H1 (cell line): ENCODE measurements around the gene GRAMD1B. TPM values are rescaled to one million over a fixed set of nuclear protein-coding genes. Genes with fewer than 3 reads are reported as not detected.

ENCODE experiments used
- CTCF ChIA-PET: fragments of 300-600 bp; sonication (Branson Sonifier 250); formaldehyde crosslinking; loops from one replicate; lab custom pipeline; 2021; ENCODE audit not compliant: partially characterized antibody; lab: Charles Lee
- POLR2A ChIA-PET: fragments of 300-600 bp; sonication (Branson Sonifier 250); formaldehyde crosslinking; loops from one replicate; lab custom pipeline; 2021; ENCODE audit warnings: inconsistent platforms; ENCODE audit not compliant: partially characterized antibody; lab: Charles Lee
- DNase-seq, 2 experiments: peaks; one replicate each; pipeline versions ENCODE4 v3.0.0 to v3.0.0-alpha.2; 2010 to 2022; ENCODE audit warnings: low spot score in 2 of 2, low read depth in 1 of 2, mixed read lengths in 1 of 2
- FAIRE-seq: peaks from 2 replicates; lab custom pipeline; 2011; peaks lifted over from hg19 to GRCh38; lab: Jason Lieb, UNC
- H2AFZ ChIP-seq: 2 replicates; pipeline ENCODE4 v1.8.1; 2012; ENCODE audit warnings: low read length, inconsistent platforms
- H2AK5ac ChIP-seq: 2 replicates; pipeline ENCODE4 v1.6.1; 2013; ENCODE audit warnings: low read depth, low read length
- H2BK120ac ChIP-seq: replicated peaks from 2 replicates; pipeline ENCODE3; 2013; ENCODE audit warnings: low read depth, low read length, inconsistent platforms
- H2BK12ac ChIP-seq: 2 replicates; pipeline ENCODE4 v1.6.1; 2013; ENCODE audit warnings: low read depth, low read length
- H2BK15ac ChIP-seq: 2 replicates; pipeline ENCODE4 v1.6.1; 2013; ENCODE audit warnings: low read length
- H2BK20ac ChIP-seq: 2 replicates; pipeline ENCODE4 v1.6.1; 2013; ENCODE audit warnings: low read length
- H2BK5ac ChIP-seq: 2 replicates; pipeline ENCODE4 v1.6.1; 2013; ENCODE audit warnings: low read depth, low read length
- H3K14ac ChIP-seq: 2 replicates; pipeline ENCODE4 v1.6.1; 2013; ENCODE audit warnings: inconsistent platforms; ENCODE audit not compliant: insufficient read length
- H3K18ac ChIP-seq: 2 replicates; pipeline ENCODE4 v1.6.1; 2013; ENCODE audit warnings: low read length; ENCODE audit errors: extremely low read depth
- H3K23ac ChIP-seq: 2 replicates; pipeline ENCODE4 v1.6.1; 2013; ENCODE audit warnings: inconsistent platforms; ENCODE audit not compliant: insufficient read length
- H3K23me2 ChIP-seq: 2 replicates; pipeline ENCODE4 v1.6.1; 2013; ENCODE audit warnings: low read depth, low read length
- H3K27ac ChIP-seq: 2 replicates; pipeline ENCODE4 v1.6.1; 2011; ENCODE audit warnings: low read depth, low read length, inconsistent platforms
- H3K27me3 ChIP-seq, 4 experiments: replicated peaks in 1 of 4; 1 replicate in 1 of 4; 2 replicates in 3 of 4; pipeline versions ENCODE4 v1.6.1 to v1.8.1; 2011 to 2013; ENCODE audit warnings: low read length in 3 of 4, mild to moderate bottlenecking in 3 of 4, inconsistent platforms in 2 of 4, mixed read lengths in 2 of 4, moderate library complexity in 1 of 4; ENCODE audit not compliant: control insufficient read depth in 3 of 4, insufficient read depth in 3 of 4; ENCODE audit errors: extremely low read depth in 1 of 4
- H3K36me3 ChIP-seq, 4 experiments: 2 replicates each; pipeline versions ENCODE4 v1.6.1 to v1.8.1; 2011 to 2013; ENCODE audit warnings: mild to moderate bottlenecking in 4 of 4, low read length in 3 of 4, moderate library complexity in 2 of 4, control low read depth in 1 of 4, inconsistent platforms in 1 of 4; ENCODE audit not compliant: insufficient read depth in 4 of 4, control insufficient read depth in 2 of 4
- H3K4ac ChIP-seq: replicated peaks from 2 replicates; pipeline ENCODE3; 2013; ENCODE audit warnings: low read length, low read depth, mixed read lengths, inconsistent platforms; ENCODE audit not compliant: insufficient read length
- H3K4me1 ChIP-seq, 4 experiments: replicated peaks in 1 of 4; 1 replicate in 1 of 4; 2 replicates in 3 of 4; pipeline versions ENCODE4 v1.6.1 to v1.8.1; 2011 to 2013; ENCODE audit warnings: low read length in 3 of 4, inconsistent platforms in 2 of 4, mixed read lengths in 1 of 4; ENCODE audit not compliant: insufficient read depth in 4 of 4, control insufficient read depth in 3 of 4
- H3K4me2 ChIP-seq, 2 experiments: 2 replicates each; pipeline versions ENCODE4 v1.6.1 to v1.8.1; 2011 to 2013; ENCODE audit warnings: low read depth in 2 of 2, low read length in 2 of 2, control low read depth in 1 of 2, inconsistent platforms in 1 of 2, mild to moderate bottlenecking in 1 of 2; ENCODE audit not compliant: insufficient read depth in 1 of 2
- H3K4me3 ChIP-seq, 4 experiments: fragments of 200-600, 300-600 bp in 1 of 4; sonication (generic), shearing (Covaris generic), sonication (Bioruptor Twin) in 1 of 4; 2 replicates each; pipeline versions ENCODE4 v1.5.1 to v1.8.1; 2011 to 2016; ENCODE audit warnings: low read length in 4 of 4, low read depth in 3 of 4, control low read depth in 2 of 4, inconsistent platforms in 2 of 4, mild to moderate bottlenecking in 2 of 4, mixed read lengths in 1 of 4, moderate library complexity in 1 of 4; ENCODE audit not compliant: insufficient read depth in 2 of 4; ENCODE audit errors: extremely low read depth in 1 of 4
- H3K56ac ChIP-seq: replicated peaks from 2 replicates; pipeline ENCODE3; 2013; ENCODE audit warnings: low read depth, mild to moderate bottlenecking, mixed read lengths, low read length, inconsistent platforms; ENCODE audit not compliant: insufficient read length
- H3K79me1 ChIP-seq: 2 replicates; pipeline ENCODE4 v1.6.1; 2013; ENCODE audit warnings: low read depth, low read length, control low read depth
- H3K79me2 ChIP-seq, 2 experiments: 2 replicates each; pipeline versions ENCODE4 v1.6.1 to v1.8.1; 2012 to 2013; ENCODE audit warnings: low read length in 2 of 2, mild to moderate bottlenecking in 2 of 2, inconsistent platforms in 1 of 2; ENCODE audit not compliant: insufficient read depth in 2 of 2, control insufficient read depth in 1 of 2
- H3K9ac ChIP-seq, 4 experiments: replicated peaks in 1 of 4; 1 replicate in 1 of 4; 2 replicates in 3 of 4; pipeline versions ENCODE4 v1.6.1 to v1.8.1; 2011 to 2013; ENCODE audit warnings: low read depth in 3 of 4, low read length in 3 of 4, control low read depth in 2 of 4, mild to moderate bottlenecking in 2 of 4, moderate library complexity in 2 of 4, inconsistent platforms in 1 of 4; ENCODE audit errors: extremely low read depth in 1 of 4
- H3K9me3 ChIP-seq, 2 experiments: 2 replicates each; pipeline versions ENCODE4 v1.6.1 to v1.8.1; 2012 to 2013; ENCODE audit warnings: mild to moderate bottlenecking in 2 of 2, moderate library complexity in 2 of 2, control low read depth in 1 of 2, inconsistent platforms in 1 of 2, low read depth in 1 of 2, low read length in 1 of 2, mixed read lengths in 1 of 2; ENCODE audit not compliant: insufficient read depth in 2 of 2
- H4K20me1 ChIP-seq, 2 experiments: replicated peaks in 1 of 2; 2 replicates each; pipeline versions ENCODE3 to v1.8.1; 2011 to 2013; ENCODE audit warnings: inconsistent platforms in 2 of 2, low read length in 2 of 2, mild to moderate bottlenecking in 1 of 2; ENCODE audit not compliant: insufficient read depth in 2 of 2, control insufficient read depth in 1 of 2
- H4K5ac ChIP-seq: 2 replicates; pipeline ENCODE4 v1.6.1; 2013; ENCODE audit warnings: low read length, low read depth, mixed read lengths, inconsistent platforms; ENCODE audit not compliant: insufficient read length
- H4K8ac ChIP-seq: 2 replicates; pipeline ENCODE4 v1.8.0; 2013; ENCODE audit warnings: mild to moderate bottlenecking, moderate library complexity, low read length, inconsistent platforms; ENCODE audit not compliant: insufficient read depth; ENCODE audit errors: extremely low read depth
- H4K91ac ChIP-seq: replicated peaks from 2 replicates; pipeline ENCODE3; 2013; ENCODE audit warnings: low read length, mixed read lengths, inconsistent platforms; ENCODE audit not compliant: insufficient read length
- BACH1 ChIP-seq: IDR thresholded peaks from 2 replicates; pipeline ENCODE4 v1.6.1; 2012; ENCODE audit warnings: low read length, improper control_type of control experiment
- BRCA1 ChIP-seq: IDR thresholded peaks from 2 replicates; pipeline ENCODE4 v1.6.1; 2012; ENCODE audit warnings: low read depth, low read length, improper control_type of control experiment
- CHD1 ChIP-seq: IDR thresholded peaks from 2 replicates; pipeline ENCODE4 v1.6.1; 2012; ENCODE audit warnings: low read depth, low read length, improper control_type of control experiment
- RBBP5 ChIP-seq: IDR thresholded peaks from 2 replicates; pipeline ENCODE4 v1.7.1; 2012; ENCODE audit warnings: low read depth, mild to moderate bottlenecking, inconsistent platforms, low read length, moderate library complexity, borderline replicate concordance
- RXRA ChIP-seq: IDR thresholded peaks from 2 replicates; pipeline ENCODE4 v1.6.1; 2011; ENCODE audit warnings: low read depth, mild to moderate bottlenecking, low read length, moderate library complexity; ENCODE audit not compliant: insufficient read depth
- ZNF274 ChIP-seq: IDR thresholded peaks from 2 replicates; pipeline ENCODE4 v1.7.0; 2012; ENCODE audit warnings: low read length, borderline replicate concordance; ENCODE audit errors: extremely low read depth
- WGBS, 2 experiments: shearing (Covaris generic) in 1 of 2; methylation state at CpG; one replicate each; pipeline versions ENCODE4 v1.1.6 to v1.1.7; 2013 to 2015; ENCODE audit warnings: low lambda C conversion rate in 2 of 2, mixed read lengths in 2 of 2, inconsistent platforms in 1 of 2, low coverage in 1 of 2, missing lambda C conversion rate in 1 of 2; ENCODE audit not compliant: insufficient replicate concordance in 2 of 2, insufficient coverage in 1 of 2, insufficient read length in 1 of 2; ENCODE audit errors: extremely low coverage in 1 of 2, missing lambda C conversion rate in 1 of 2; 5-methylcytosine and 5-hydroxymethylcytosine counted together
- polyA plus RNA-seq, 7 experiments: library from polyadenylated mRNA; depleted of rRNA in 3 of 7; stranded (reverse) in 5 of 7; unstranded in 2 of 7; fragments of >200 nt in 5 of 7; fragments of 200-250 nt in 2 of 7; gene quantifications; 1 replicate in 5 of 7; 2 replicates in 1 of 7; 4 replicates in 1 of 7; pipeline versions ENCODE4 v1.2.1 to v1.2.3, GENCODE V29; 2011 to 2013; ENCODE audit warnings: missing spikeins in 2 of 7, mixed read lengths in 2 of 7
- total RNA-seq: library from RNA; stranded (reverse); fragmentation: NEBNext Ultra II Directional; extraction: Animal tissue kit (Norgen Biotek cat#: 25700); gene quantifications from 2 replicates; pipeline ENCODE4 v1.2.1, GENCODE V29; 2021
- TF ChIP-seq, protein P1 (sequence below): IDR thresholded peaks from 2 replicates; pipeline ENCODE4 v1.6.1; 2011; ENCODE audit warnings: low read depth, mild to moderate bottlenecking, low read length; ENCODE audit not compliant: insufficient read depth

Gene GRAMD1B
- total and polyA plus RNA-seq, 2 of the 8 experiments (the other 6 are each of a cell fraction or from before 2014, with no cell fraction given), result 10.1 to 21.2 TPM

DNA sequence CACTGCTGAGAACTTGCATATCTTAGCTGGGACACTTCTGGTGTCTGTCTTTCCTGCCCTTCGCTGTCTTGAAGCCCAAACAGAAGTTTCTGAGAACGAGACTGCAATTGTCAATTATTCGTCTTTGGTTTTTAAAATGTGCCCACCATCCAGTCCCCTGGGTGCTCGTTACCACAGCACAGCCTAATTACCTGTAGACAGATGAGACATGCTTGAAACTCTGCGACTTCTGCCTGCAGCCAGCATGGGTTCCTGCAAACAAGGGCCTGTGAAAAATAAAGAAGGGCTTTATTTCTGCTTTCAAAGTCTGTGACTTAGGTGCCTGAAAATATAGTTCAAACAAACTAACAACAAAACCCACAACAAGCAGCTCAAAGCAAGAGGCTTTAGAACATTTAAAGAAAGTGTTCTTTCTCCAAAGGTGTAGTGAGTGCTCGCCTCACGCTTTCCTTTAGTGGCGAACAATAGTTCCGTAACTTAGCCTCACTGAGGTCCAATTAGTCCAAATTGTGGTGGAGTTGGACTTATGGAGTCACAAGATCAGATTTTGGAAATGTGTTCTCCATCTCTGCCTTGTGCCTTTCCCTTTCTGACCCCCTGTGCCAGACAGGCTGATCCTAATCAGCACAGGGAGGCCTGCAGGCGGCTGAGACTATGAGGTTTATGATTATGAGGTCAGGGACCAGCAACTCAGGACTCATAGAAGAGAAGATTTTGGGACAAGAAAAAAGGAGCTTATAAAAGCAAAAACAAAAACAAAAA, 20.4 kb upstream of the GRAMD1B start:
- H3K9me3 ChIP-seq, result no peaks in the 10 kb centered on the region
- H3K18ac ChIP-seq, result no peak overlapping the region
- H4K20me1 ChIP-seq, result no peaks in the 10 kb centered on the region
- no peak overlapping the region for H3K23ac ChIP-seq
- H4K8ac ChIP-seq, result no peak overlapping the region
- H3K27ac ChIP-seq, result no peak overlapping the region
- H2BK15ac ChIP-seq, result no peak overlapping the region
- ChIA-PET POLR2A (interaction anchor here (0.7 to 1.1 kb wide), 2 partner anchors 16 to 66 kb away, joined by 3 read pairs; no protein-coding TSS in a partner anchor), CTCF (interaction anchor here (0.6 to 6.2 kb wide), 8 partner anchors 14 to 111 kb away, joined by 3 to 81 read pairs (median 44); partner anchors contain the start of gene GRAMD1B)
- no peak overlapping the region for H3K4me3 ChIP-seq
- H2BK120ac ChIP-seq, result no peak overlapping the region
- no peak overlapping the region for H2BK12ac ChIP-seq
- no peaks in the 10 kb centered on the region for H3K36me3 ChIP-seq
- H4K5ac ChIP-seq, result no peak overlapping the region
- no peak for FAIRE-seq
- no peak overlapping the region for H3K4ac ChIP-seq
- no peak for DNase-seq
- H3K4me2 ChIP-seq, result no peak overlapping the region
- H2BK5ac ChIP-seq, result no peak overlapping the region
- H2BK20ac ChIP-seq, result no peak overlapping the region
- peaks cover 0 to 21% (median 7%) of the 10 kb centered on the region in 4 experiments; a peak in 6 of 7 replicates for H3K4me1 ChIP-seq
- H3K79me2 ChIP-seq, result no peaks in the 10 kb centered on the region
- H3K79me1 ChIP-seq, result no peaks in the 10 kb centered on the region
- H3K14ac ChIP-seq, result no peak overlapping the region
- H3K56ac ChIP-seq, result no peak overlapping the region
- H2AK5ac ChIP-seq, result no peak overlapping the region
- no peak overlapping the region for H4K91ac ChIP-seq
- WGBS, 2 experiments, result 90% methylated on average over 10 of the region's 10 CpGs; no CpG with 5 or more reads in 1 of the 2 experiments
- no peak overlapping the region for H2AFZ ChIP-seq
- H3K27me3 ChIP-seq, result peaks cover 0 to 4% (median under 1%) of the 10 kb centered on the region in 4 experiments; a peak in 4 of 7 replicates
- H3K9ac ChIP-seq, result no peak overlapping the region
- H3K23me2 ChIP-seq, result peaks cover 2% of the 10 kb centered on the region; the same call in 1 of the 2 replicates
- TF ChIP-seq BACH1 (no peak), CHD1 (no peak), BRCA1 (no peak), RBBP5 (no peak), RXRA (no peak), ZNF274 (no peak)
- TF ChIP-seq, protein P1, sequence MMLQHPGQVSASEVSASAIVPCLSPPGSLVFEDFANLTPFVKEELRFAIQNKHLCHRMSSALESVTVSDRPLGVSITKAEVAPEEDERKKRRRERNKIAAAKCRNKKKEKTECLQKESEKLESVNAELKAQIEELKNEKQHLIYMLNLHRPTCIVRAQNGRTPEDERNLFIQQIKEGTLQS, result no peak
